Skeletal muscle tissue (tissue), 4 donors: ENCODE results near the gene ANO3. TPM values are rescaled to one million over a fixed set of nuclear protein-coding genes. Genes with fewer than 3 reads are reported as not detected.

Source experiments
- H3K27ac ChIP-seq: one replicate; pipeline ENCODE4 v1.7.0; 2013; ENCODE audit warnings: mild to moderate bottlenecking, low read depth, low read length, inconsistent platforms
- H3K27me3 ChIP-seq, 3 donors: one replicate each; pipeline ENCODE4 v1.7.0; 2013; ENCODE audit warnings: low read length in 3 of 3; ENCODE audit not compliant: control insufficient read depth in 3 of 3, insufficient read depth in 3 of 3
- H3K36me3 ChIP-seq, 3 donors: one replicate each; pipeline ENCODE4 v1.7.0; 2013; ENCODE audit warnings: low read length in 3 of 3; ENCODE audit not compliant: control insufficient read depth in 3 of 3, insufficient read depth in 3 of 3
- H3K4me1 ChIP-seq, 3 donors: one replicate each; pipeline ENCODE4 v1.7.0; 2013; ENCODE audit warnings: low read length in 3 of 3, mild to moderate bottlenecking in 3 of 3; ENCODE audit not compliant: control insufficient read depth in 3 of 3, insufficient read depth in 3 of 3
- H3K4me3 ChIP-seq, 3 donors: one replicate each; pipeline ENCODE4 v1.7.0; 2013; ENCODE audit warnings: low read length in 3 of 3
- H3K9ac ChIP-seq, 3 donors: one replicate each; pipeline ENCODE4 v1.7.0; 2013; ENCODE audit warnings: low read length in 3 of 3, mild to moderate bottlenecking in 3 of 3, moderate library complexity in 2 of 3, low read depth in 1 of 3
- H3K9me3 ChIP-seq, 3 donors: one replicate each; pipeline ENCODE4 v1.7.0; 2013; ENCODE audit warnings: low read length in 3 of 3; ENCODE audit not compliant: control insufficient read depth in 3 of 3
- total RNA-seq: library from RNA; depleted of rRNA; stranded (reverse); fragments of >200 nt; gene quantifications from one replicate; pipeline ENCODE4 v1.2.3, GENCODE V29; 2014
- donor health status: Osteomylitis.

ANO3 gene
- total RNA-seq, 1 donor from 2014 or later: under 0.01 TPM

- Histone ChIP-seq H3K4me1 (no peaks in the 10 kb centered on the region), H3K4me3 (no peak overlapping the region), H3K9me3 (no peaks in the 10 kb centered on the region), H3K27me3 (no peaks in the 10 kb centered on the region), H3K9ac (no peak overlapping the region), H3K27ac (no peak overlapping the region), H3K36me3 (no peaks in the 10 kb centered on the region)
These were observed 16.8 kb downstream of the ANO3 start for GRCh38 chr11:26348776-26349175.

DNA sequence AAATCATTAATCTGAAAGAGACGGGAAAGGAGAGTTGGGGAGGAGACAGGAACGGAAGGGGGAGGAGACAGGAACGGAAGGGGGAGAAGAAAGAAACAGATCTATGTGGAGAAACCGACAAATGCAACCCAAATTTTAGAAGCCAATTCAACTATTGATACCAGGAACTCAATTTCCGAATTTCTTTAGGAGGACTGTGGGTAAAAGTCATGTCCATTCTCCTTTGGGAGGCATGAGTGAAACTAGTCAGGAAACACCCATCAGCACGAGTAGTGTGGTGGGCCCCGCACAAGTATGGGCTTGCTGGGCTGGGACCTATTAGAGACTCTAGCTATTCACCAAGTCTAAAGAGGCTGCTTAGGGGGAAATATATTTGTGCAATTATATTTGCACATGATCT is 18.1 kb downstream of the ANO3 start:
- no peaks in the 10 kb centered on the region for H3K4me1 ChIP-seq
- H3K4me3 ChIP-seq: no peak overlapping the region
- H3K36me3 ChIP-seq: no peaks in the 10 kb centered on the region
- H3K27ac ChIP-seq: no peak overlapping the region
- no peaks in the 10 kb centered on the region for H3K9me3 ChIP-seq
- H3K27me3 ChIP-seq: no peaks in the 10 kb centered on the region
- H3K9ac ChIP-seq: no peak overlapping the region

GRCh38 chr11:26353010-26353409 is 21.1 kb downstream of the ANO3 start:
- no peaks in the 10 kb centered on the region for H3K4me1 ChIP-seq
- no peaks in the 10 kb centered on the region for H3K9me3 ChIP-seq
- H3K27ac ChIP-seq: no peak overlapping the region
- H3K9ac ChIP-seq: no peak overlapping the region
- no peak overlapping the region for H3K4me3 ChIP-seq
- H3K36me3 ChIP-seq: no peaks in the 10 kb centered on the region
- H3K27me3 ChIP-seq: no peaks in the 10 kb centered on the region

DNA sequence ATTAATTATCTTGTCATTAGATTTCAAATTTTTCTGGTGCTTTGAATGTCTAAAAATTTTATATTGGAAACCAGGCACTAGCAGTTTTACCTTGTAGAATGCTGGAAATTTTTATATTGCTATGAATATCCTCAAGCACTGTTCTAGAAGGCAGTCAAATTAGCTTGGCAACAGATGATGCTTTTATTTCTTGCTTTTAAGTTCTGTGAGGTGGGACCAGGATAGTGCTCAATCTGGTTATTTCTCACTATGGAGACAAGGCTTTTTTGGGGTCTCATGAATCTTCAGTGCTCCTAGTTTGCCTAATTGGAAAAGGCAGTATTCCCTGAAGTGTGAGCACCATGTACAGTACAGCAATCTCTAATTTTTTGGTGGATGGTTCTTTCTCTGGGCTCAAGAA is 27.1 kb downstream of the ANO3 start:
- H3K27me3 ChIP-seq: no peaks in the 10 kb centered on the region
- no peaks in the 10 kb centered on the region for H3K4me1 ChIP-seq
- no peak overlapping the region for H3K27ac ChIP-seq
- no peak overlapping the region for H3K4me3 ChIP-seq
- no peaks in the 10 kb centered on the region for H3K9me3 ChIP-seq
- no peak overlapping the region for H3K9ac ChIP-seq
- H3K36me3 ChIP-seq: no peaks in the 10 kb centered on the region

GRCh38 chr11:26365284-26365683 is 33.4 kb downstream of the ANO3 start:
- Histone ChIP-seq H3K9ac (no peak overlapping the region), H3K4me3 (no peak overlapping the region), H3K4me1 (no peaks in the 10 kb centered on the region), H3K27me3 (no peaks in the 10 kb centered on the region), H3K27ac (no peak overlapping the region), H3K9me3 (peaks cover 0 to 3% (median 0%) of the 10 kb centered on the region in 3 donors), H3K36me3 (no peaks in the 10 kb centered on the region)

- no peak overlapping the region for H3K4me3 ChIP-seq
- no peak overlapping the region for H3K9ac ChIP-seq
- H3K27me3 ChIP-seq: no peaks in the 10 kb centered on the region
- H3K4me1 ChIP-seq: no peaks in the 10 kb centered on the region
- no peak overlapping the region for H3K27ac ChIP-seq
- no peaks in the 10 kb centered on the region for H3K36me3 ChIP-seq
- H3K9me3 ChIP-seq: peaks cover 0 to 3% (median 0%) of the 10 kb centered on the region in 3 donors
These were observed 45.7 kb downstream of the ANO3 start for GRCh38 chr11:26377619-26378018.

GRCh38 chr11:26399336-26399735 is 67.4 kb downstream of the ANO3 start:
- Histone ChIP-seq H3K27ac (no peak overlapping the region), H3K36me3 (no peaks in the 10 kb centered on the region), H3K9me3 (no peaks in the 10 kb centered on the region), H3K9ac (no peak overlapping the region), H3K4me3 (no peak overlapping the region), H3K27me3 (no peaks in the 10 kb centered on the region), H3K4me1 (no peaks in the 10 kb centered on the region)

DNA sequence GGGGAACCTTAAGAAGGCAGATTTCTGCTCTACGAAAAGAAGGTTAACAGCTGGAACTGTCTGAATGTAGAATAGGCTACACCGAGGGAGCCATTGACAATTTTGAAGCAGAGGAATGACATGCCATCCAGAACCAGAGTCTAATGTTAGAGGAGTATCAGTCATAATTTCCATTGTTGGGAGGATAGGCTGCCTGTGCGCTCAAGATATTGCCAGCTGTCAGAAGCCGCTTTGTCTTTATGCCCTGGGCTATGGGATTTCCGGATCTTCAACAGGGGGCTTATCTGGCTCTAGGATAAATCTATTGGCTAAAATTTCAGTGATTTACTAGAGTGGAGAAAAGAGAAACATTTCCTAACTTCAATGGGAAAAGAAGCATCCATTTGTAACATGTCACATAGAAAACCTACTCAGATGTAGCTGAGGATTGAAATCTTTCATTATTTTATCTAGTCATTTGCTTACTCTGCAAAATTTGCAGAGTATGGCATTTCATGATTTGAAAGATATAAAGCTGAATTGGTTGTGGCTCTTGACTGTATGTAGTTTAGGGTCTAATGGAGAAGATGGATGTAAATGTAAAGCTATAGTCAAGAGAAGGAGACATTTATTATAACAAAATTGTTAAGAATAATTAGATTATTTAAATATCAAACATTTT is 78.9 kb downstream of the ANO3 start:
- Histone ChIP-seq H3K36me3 (no peaks in the 10 kb centered on the region), H3K9ac (no peak overlapping the region), H3K4me1 (no peaks in the 10 kb centered on the region), H3K27me3 (no peaks in the 10 kb centered on the region), H3K27ac (no peak overlapping the region), H3K4me3 (no peak overlapping the region), H3K9me3 (no peaks in the 10 kb centered on the region)

DNA sequence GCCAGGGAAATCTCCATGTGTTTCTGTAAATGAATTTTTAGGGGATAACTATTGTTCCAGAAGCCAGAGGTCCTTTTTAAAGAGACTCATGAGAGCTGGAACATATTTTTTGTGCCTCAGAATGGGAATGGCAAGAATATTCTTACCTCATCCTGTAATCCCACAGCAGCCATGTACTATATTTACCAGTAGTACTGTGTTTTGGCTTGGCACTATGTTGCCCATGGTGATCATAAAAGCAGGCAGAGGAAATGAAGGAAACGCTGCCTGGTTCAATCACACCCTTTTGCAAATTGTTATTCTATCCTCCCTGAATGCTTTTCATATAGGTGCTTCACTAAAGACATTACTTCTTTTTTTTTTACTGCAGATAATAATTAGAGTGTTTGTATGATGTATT is 81.0 kb downstream of the ANO3 start:
- no peak overlapping the region for H3K9ac ChIP-seq
- no peaks in the 10 kb centered on the region for H3K36me3 ChIP-seq
- H3K27ac ChIP-seq: no peak overlapping the region
- no peaks in the 10 kb centered on the region for H3K9me3 ChIP-seq
- no peaks in the 10 kb centered on the region for H3K27me3 ChIP-seq
- H3K4me1 ChIP-seq: no peaks in the 10 kb centered on the region
- H3K4me3 ChIP-seq: no peak overlapping the region

GRCh38 chr11:26418386-26418912 is 86.5 kb downstream of the ANO3 start:
- Histone ChIP-seq H3K4me1 (no peaks in the 10 kb centered on the region), H3K27me3 (no peaks in the 10 kb centered on the region), H3K36me3 (no peaks in the 10 kb centered on the region), H3K9ac (no peak overlapping the region), H3K4me3 (no peak overlapping the region), H3K27ac (no peak overlapping the region), H3K9me3 (no peaks in the 10 kb centered on the region)
